GM23338 (cell line): Measurements from ENCODE around the gene RAB31.

Experiments
- CREB1 ChIP-seq: fragments of 250-450 bp; sonication (Bioruptor Pico); IDR thresholded peaks from 2 replicates; pipeline ENCODE4 v1.5.0; 2020; ENCODE audit warnings: low read depth, mild to moderate bottlenecking, moderate library complexity
- ETS1 ChIP-seq: IDR thresholded peaks from 2 replicates; pipeline ENCODE4 v1.6.1; 2016; ENCODE audit warnings: antibody characterized with exemption
- EZH2 ChIP-seq: fragments of 200-600 bp; sonication (generic); IDR thresholded peaks from one replicate; pipeline ENCODE4 v1.8.0; 2017; ENCODE audit warnings: antibody characterized with exemption, mild to moderate bottlenecking, low read depth; ENCODE audit not compliant: unreplicated experiment
- EZH2phosphoT487 ChIP-seq: fragments of 200-600 bp; sonication (generic); IDR thresholded peaks from one replicate; pipeline ENCODE4 v1.8.1; 2018; ENCODE audit warnings: antibody characterized with exemption; ENCODE audit not compliant: unreplicated experiment
- JUNB ChIP-seq: IDR thresholded peaks from one replicate; pipeline ENCODE4 v1.6.1; 2016; ENCODE audit warnings: antibody characterized with exemption; ENCODE audit not compliant: unreplicated experiment
- NANOG ChIP-seq: IDR thresholded peaks from 2 replicates; pipeline ENCODE4 v1.6.1; 2016; ENCODE audit warnings: antibody characterized with exemption, borderline replicate concordance
- POLR2AphosphoS5 ChIP-seq: IDR thresholded peaks from 2 replicates; pipeline ENCODE4 v1.6.1; 2016; ENCODE audit warnings: antibody characterized with exemption, low read depth
- STAT1 ChIP-seq: IDR thresholded peaks from one replicate; pipeline ENCODE4 v1.6.1; 2016; ENCODE audit warnings: antibody characterized with exemption; ENCODE audit not compliant: unreplicated experiment
- ZNF114 ChIP-seq: fragments of 250-450 bp; sonication (Bioruptor Pico); IDR thresholded peaks from 2 replicates; pipeline ENCODE4 v1.5.0; 2020; ENCODE audit warnings: mild to moderate bottlenecking, moderate library complexity
- ZNF331 ChIP-seq: fragments of 250-450 bp; sonication (Bioruptor Pico); IDR thresholded peaks from 2 replicates; pipeline ENCODE4 v1.5.0; 2020; ENCODE audit warnings: low read depth, mild to moderate bottlenecking, moderate library complexity
- ZNF462 ChIP-seq: fragments of 250-450 bp; sonication (Bioruptor Pico); IDR thresholded peaks from 2 replicates; pipeline ENCODE4 v1.5.0; 2020; ENCODE audit warnings: mild to moderate bottlenecking, moderate library complexity
- TF ChIP-seq, protein P1 (sequence below), 2 experiments: fragments of 200-600 bp in 1 of 2; sonication (generic) in 1 of 2; conservative IDR thresholded peaks; 2 replicates each; pipeline versions ENCODE4 v1.5.1 to v1.6.1; 2016 to 2017; ENCODE audit warnings: antibody characterized with exemption in 2 of 2, low read depth in 2 of 2, mild to moderate bottlenecking in 2 of 2, moderate library complexity in 1 of 2
- TF ChIP-seq, protein P2 (sequence below): IDR thresholded peaks from one replicate; pipeline ENCODE4 v1.6.1; 2018; ENCODE audit warnings: antibody characterized with exemption; ENCODE audit not compliant: unreplicated experiment

- TF ChIP-seq, protein P1, sequence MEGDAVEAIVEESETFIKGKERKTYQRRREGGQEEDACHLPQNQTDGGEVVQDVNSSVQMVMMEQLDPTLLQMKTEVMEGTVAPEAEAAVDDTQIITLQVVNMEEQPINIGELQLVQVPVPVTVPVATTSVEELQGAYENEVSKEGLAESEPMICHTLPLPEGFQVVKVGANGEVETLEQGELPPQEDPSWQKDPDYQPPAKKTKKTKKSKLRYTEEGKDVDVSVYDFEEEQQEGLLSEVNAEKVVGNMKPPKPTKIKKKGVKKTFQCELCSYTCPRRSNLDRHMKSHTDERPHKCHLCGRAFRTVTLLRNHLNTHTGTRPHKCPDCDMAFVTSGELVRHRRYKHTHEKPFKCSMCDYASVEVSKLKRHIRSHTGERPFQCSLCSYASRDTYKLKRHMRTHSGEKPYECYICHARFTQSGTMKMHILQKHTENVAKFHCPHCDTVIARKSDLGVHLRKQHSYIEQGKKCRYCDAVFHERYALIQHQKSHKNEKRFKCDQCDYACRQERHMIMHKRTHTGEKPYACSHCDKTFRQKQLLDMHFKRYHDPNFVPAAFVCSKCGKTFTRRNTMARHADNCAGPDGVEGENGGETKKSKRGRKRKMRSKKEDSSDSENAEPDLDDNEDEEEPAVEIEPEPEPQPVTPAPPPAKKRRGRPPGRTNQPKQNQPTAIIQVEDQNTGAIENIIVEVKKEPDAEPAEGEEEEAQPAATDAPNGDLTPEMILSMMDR (conservative IDR thresholded peaks at IDR 0.05; ENCODE audit: low read depth in 2 of 2): no peak
- TF ChIP-seq ZNF331 (CRISPR knock-in tag) (no peak), EZH2phosphoT487 (no peak), CREB1 (CRISPR knock-in tag) (no peak), STAT1 (no peak), POLR2AphosphoS5 (no peak), EZH2 (no peak), NANOG (no peak), JUNB (no peak), ETS1 (no peak), ZNF114 (CRISPR knock-in tag) (no peak), ZNF462 (CRISPR knock-in tag) (no peak)
- TF ChIP-seq, protein P2, sequence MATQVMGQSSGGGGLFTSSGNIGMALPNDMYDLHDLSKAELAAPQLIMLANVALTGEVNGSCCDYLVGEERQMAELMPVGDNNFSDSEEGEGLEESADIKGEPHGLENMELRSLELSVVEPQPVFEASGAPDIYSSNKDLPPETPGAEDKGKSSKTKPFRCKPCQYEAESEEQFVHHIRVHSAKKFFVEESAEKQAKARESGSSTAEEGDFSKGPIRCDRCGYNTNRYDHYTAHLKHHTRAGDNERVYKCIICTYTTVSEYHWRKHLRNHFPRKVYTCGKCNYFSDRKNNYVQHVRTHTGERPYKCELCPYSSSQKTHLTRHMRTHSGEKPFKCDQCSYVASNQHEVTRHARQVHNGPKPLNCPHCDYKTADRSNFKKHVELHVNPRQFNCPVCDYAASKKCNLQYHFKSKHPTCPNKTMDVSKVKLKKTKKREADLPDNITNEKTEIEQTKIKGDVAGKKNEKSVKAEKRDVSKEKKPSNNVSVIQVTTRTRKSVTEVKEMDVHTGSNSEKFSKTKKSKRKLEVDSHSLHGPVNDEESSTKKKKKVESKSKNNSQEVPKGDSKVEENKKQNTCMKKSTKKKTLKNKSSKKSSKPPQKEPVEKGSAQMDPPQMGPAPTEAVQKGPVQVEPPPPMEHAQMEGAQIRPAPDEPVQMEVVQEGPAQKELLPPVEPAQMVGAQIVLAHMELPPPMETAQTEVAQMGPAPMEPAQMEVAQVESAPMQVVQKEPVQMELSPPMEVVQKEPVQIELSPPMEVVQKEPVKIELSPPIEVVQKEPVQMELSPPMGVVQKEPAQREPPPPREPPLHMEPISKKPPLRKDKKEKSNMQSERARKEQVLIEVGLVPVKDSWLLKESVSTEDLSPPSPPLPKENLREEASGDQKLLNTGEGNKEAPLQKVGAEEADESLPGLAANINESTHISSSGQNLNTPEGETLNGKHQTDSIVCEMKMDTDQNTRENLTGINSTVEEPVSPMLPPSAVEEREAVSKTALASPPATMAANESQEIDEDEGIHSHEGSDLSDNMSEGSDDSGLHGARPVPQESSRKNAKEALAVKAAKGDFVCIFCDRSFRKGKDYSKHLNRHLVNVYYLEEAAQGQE: no peak
Observed at GRCh38 chr18:9905401-9905922, 197.4 kb downstream of the RAB31 start.
